Measurements from ENCODE around the gene HNMT.

Gene HNMT

DNA sequence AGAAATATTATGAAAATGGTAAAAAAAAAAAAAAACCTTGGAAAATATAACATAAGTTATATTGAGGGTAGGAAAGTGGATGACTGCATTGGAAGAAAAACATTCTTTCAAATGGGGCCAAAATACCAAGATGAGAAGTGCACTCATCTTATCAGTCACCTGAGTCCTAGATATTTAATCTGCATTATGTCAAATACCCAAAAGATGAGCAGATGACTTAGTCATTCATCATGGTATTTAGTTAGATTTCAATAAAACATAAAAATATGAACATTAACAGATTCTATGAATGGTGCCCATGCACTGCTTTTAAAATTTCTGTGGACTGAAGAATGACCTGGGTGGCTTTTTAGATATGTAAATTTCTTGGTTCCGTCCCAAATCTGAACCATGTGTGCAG lies 56.9 kb downstream of the HNMT start:
- TF ChIP-seq CTCF (conservative IDR thresholded peaks at IDR 0.05; ENCODE audit: low read depth, low read length): no peak
- no peak overlapping the region for H3K4me2 ChIP-seq
- H3K4me1 ChIP-seq (ENCODE audit: low read depth, poor library complexity, severe bottlenecking): no peaks in the 10 kb centered on the region
- H3K9ac ChIP-seq: no peak overlapping the region
- no peak overlapping the region for H3K4me3 ChIP-seq (IDR thresholded peaks at IDR 0.05; ENCODE audit: insufficient read depth, low read depth, low read length)
- no peak overlapping the region for H3K27ac ChIP-seq
- H4K20me1 ChIP-seq (ENCODE audit: insufficient read depth): no peaks in the 10 kb centered on the region
- H3K36me3 ChIP-seq (ENCODE audit: insufficient read depth): no peaks in the 10 kb centered on the region
- no peaks in the 10 kb centered on the region for H3K79me2 ChIP-seq (ENCODE audit: insufficient read depth, low read depth)
- no peaks in the 10 kb centered on the region for H3K27me3 ChIP-seq (ENCODE audit: insufficient read depth, low read depth)
- H2AFZ ChIP-seq (ENCODE audit: low read depth): no peak overlapping the region

DNA sequence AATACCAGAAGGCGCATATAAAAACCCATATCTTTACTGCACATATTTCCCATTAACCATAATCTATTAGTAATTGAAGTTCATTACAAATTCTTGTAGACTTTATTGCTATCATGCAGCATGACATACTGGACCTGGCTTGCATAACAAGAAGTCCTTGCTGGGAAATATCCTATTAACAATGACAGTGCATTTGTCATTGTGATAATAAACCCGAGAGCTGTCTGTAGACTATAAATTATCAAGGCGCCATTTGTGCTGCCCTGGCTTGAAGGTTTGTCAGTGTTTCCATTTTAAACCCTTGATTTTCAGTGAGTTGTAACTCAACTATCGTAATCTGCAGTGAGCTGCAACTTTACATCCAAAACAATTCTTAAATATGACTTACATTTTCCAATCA lies 59.0 kb downstream of the HNMT start:
- Histone ChIP-seq H3K27me3 (ENCODE audit: insufficient read depth, low read depth) (no peaks in the 10 kb centered on the region), H3K4me1 (ENCODE audit: low read depth, poor library complexity, severe bottlenecking) (no peaks in the 10 kb centered on the region), H3K4me3 (IDR thresholded peaks at IDR 0.05; ENCODE audit: insufficient read depth, low read depth, low read length) (no peak overlapping the region), H3K79me2 (ENCODE audit: insufficient read depth, low read depth) (no peaks in the 10 kb centered on the region), H3K9ac (no peak overlapping the region), H3K27ac (no peak overlapping the region), H3K4me2 (no peak overlapping the region), H3K36me3 (ENCODE audit: insufficient read depth) (no peaks in the 10 kb centered on the region), H4K20me1 (ENCODE audit: insufficient read depth) (no peaks in the 10 kb centered on the region), H2AFZ (ENCODE audit: low read depth) (no peak overlapping the region)
- no peak for TF ChIP-seq CTCF (conservative IDR thresholded peaks at IDR 0.05; ENCODE audit: low read depth, low read length)

DNA sequence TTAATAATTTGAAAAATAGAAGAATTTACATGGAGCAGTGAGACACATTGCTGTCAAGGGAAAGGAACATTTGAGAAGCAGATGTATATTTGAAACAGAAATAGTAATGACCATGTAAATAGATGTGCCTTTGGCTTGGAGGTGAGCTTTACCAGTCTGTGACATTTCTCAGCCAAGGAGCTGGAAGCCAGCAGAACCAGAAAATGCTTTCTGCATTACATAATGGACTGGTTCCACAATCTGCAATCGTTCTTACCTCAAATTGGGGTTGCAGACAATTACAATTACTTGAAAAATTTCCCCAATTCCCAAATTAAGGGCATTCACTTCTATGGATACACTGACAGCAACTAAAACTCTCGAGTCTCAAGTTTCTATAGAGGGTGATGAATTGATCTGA lies 59.7 kb downstream of the HNMT start:
- Histone ChIP-seq H3K27ac (no peak overlapping the region), H3K79me2 (ENCODE audit: insufficient read depth, low read depth) (no peaks in the 10 kb centered on the region), H3K36me3 (ENCODE audit: insufficient read depth) (no peaks in the 10 kb centered on the region), H4K20me1 (ENCODE audit: insufficient read depth) (no peaks in the 10 kb centered on the region), H3K4me2 (no peak overlapping the region), H3K4me1 (ENCODE audit: low read depth, poor library complexity, severe bottlenecking) (no peaks in the 10 kb centered on the region), H2AFZ (ENCODE audit: low read depth) (no peak overlapping the region), H3K27me3 (ENCODE audit: insufficient read depth, low read depth) (no peaks in the 10 kb centered on the region), H3K9ac (no peak overlapping the region), H3K4me3 (IDR thresholded peaks at IDR 0.05; ENCODE audit: insufficient read depth, low read depth, low read length) (no peak overlapping the region)
- no peak for TF ChIP-seq CTCF (conservative IDR thresholded peaks at IDR 0.05; ENCODE audit: low read depth, low read length)

- no peak for TF ChIP-seq CTCF (conservative IDR thresholded peaks at IDR 0.05; ENCODE audit: low read depth, low read length)
- H3K9ac ChIP-seq: no peak overlapping the region
Observed at GRCh38 chr2:138026111-138027020, 62.1 kb downstream of the HNMT start.

More at GRCh38 chr2:138026111-138027020, 62.1 kb downstream of the HNMT start:
- no peaks in the 10 kb centered on the region for H4K20me1 ChIP-seq (ENCODE audit: insufficient read depth)
- no peak overlapping the region for H3K4me2 ChIP-seq
- H3K27me3 ChIP-seq (ENCODE audit: insufficient read depth, low read depth): no peaks in the 10 kb centered on the region
- no peak overlapping the region for H2AFZ ChIP-seq (ENCODE audit: low read depth)
- H3K27ac ChIP-seq: no peak overlapping the region
- no peaks in the 10 kb centered on the region for H3K79me2 ChIP-seq (ENCODE audit: insufficient read depth, low read depth)
- no peaks in the 10 kb centered on the region for H3K4me1 ChIP-seq (ENCODE audit: low read depth, poor library complexity, severe bottlenecking)
- no peak overlapping the region for H3K4me3 ChIP-seq (IDR thresholded peaks at IDR 0.05; ENCODE audit: insufficient read depth, low read depth, low read length)
- no peaks in the 10 kb centered on the region for H3K36me3 ChIP-seq (ENCODE audit: insufficient read depth)

Measured in KMS-11 (cell line).